HepG2 (cell line): ENCODE data around the gene ZSWIM7. TPM values are rescaled to one million over a fixed set of nuclear protein-coding genes. Genes with fewer than 3 reads are reported as not detected.

Experiments used
- ATAC-seq: fragments of 200-7000 bp; cut with Tn5 transposase; 3 replicates; pipeline ENCODE4 v1.9.1; 2020; ENCODE audit warnings: mild to moderate bottlenecking, moderate library complexity
- BruUV-seq: library from RNA; stranded (reverse); fragments of 400-500 nt; replicated peaks from 2 replicates; lab custom pipeline; 2021; lab: Mats Ljungman, UMichigan
- CTCF ChIA-PET: fragments of 300-600 bp; formaldehyde crosslinking; extraction: SDS; loops from one replicate; lab custom pipeline; 2021; ENCODE audit warnings: low total read pairs, inconsistent platforms, low intra/inter-chr PET ratio; lab: Yijun Ruan, JAX
- POLR2A ChIA-PET: fragments of 350-600 bp; sonication (Branson Sonifier 250); formaldehyde crosslinking; loops from one replicate; lab custom pipeline; 2020; ENCODE audit warnings: antibody characterized with exemption, inconsistent platforms; lab: Yijun Ruan, JAX
- DNase-seq: peaks from one replicate; pipeline ENCODE4 v3.0.0-alpha.2; 2015; ENCODE audit warnings: low spot score
- FAIRE-seq: peaks from 3 replicates; lab custom pipeline; 2011; peaks lifted over from hg19 to GRCh38; lab: Jason Lieb, UNC
- H2AFZ ChIP-seq: one replicate; pipeline ENCODE4 v1.6.1; 2011; ENCODE audit warnings: low read length, inconsistent platforms
- H3K27ac ChIP-seq: fragments of 300-600 bp; 3 replicates; pipeline ENCODE4 v1.8.0; 2011; ENCODE audit warnings: mixed run types, mild to moderate bottlenecking, mixed read lengths, low read length, inconsistent platforms; ENCODE audit not compliant: insufficient read depth; ENCODE audit errors: extremely low read length
- H3K27me3 ChIP-seq, 2 experiments: fragments of 200-600 bp in 1 of 2; 2 replicates in 1 of 2; 3 replicates in 1 of 2; pipeline versions ENCODE4 v1.6.0 to v1.8.0; 2011; ENCODE audit warnings: low read length in 2 of 2, mild to moderate bottlenecking in 2 of 2, moderate library complexity in 2 of 2, inconsistent platforms in 1 of 2; ENCODE audit not compliant: insufficient read depth in 2 of 2, control insufficient read depth in 1 of 2
- H3K36me3 ChIP-seq, 2 experiments: fragments of 200-600 bp in 1 of 2; replicated peaks in 1 of 2; 2 replicates in 1 of 2; 3 replicates in 1 of 2; pipeline versions ENCODE4 v1.5.1 to v1.8.0; 2011; ENCODE audit warnings: low read length in 2 of 2, inconsistent platforms in 1 of 2; ENCODE audit not compliant: insufficient read depth in 2 of 2, control insufficient read depth in 1 of 2
- H3K4me1 ChIP-seq: 2 replicates; pipeline ENCODE4 v1.5.1; 2012; ENCODE audit warnings: low read length, inconsistent platforms; ENCODE audit not compliant: insufficient read depth
- H3K4me2 ChIP-seq: 2 replicates; pipeline ENCODE4 v1.6.0; 2011; ENCODE audit warnings: low read depth, low read length, inconsistent platforms
- H3K4me3 ChIP-seq, 3 experiments: fragments of 200-600 bp in 1 of 3; sonication (generic), shearing (Covaris generic) in 1 of 3; replicated peaks in 1 of 3; 2 replicates each; pipeline ENCODE4 v1.5.1; 2011 to 2016; ENCODE audit warnings: low read length in 3 of 3, inconsistent platforms in 2 of 3, low read depth in 2 of 3, mild to moderate bottlenecking in 2 of 3, control low read depth in 1 of 3, mixed read lengths in 1 of 3; ENCODE audit not compliant: insufficient read depth in 1 of 3
- H3K79me2 ChIP-seq: one replicate; pipeline ENCODE4 v1.6.1; 2011; ENCODE audit warnings: low read length, inconsistent platforms; ENCODE audit not compliant: insufficient read depth
- H3K9ac ChIP-seq: 2 replicates; pipeline ENCODE4 v1.6.0; 2011; ENCODE audit warnings: mild to moderate bottlenecking, low read depth, low read length, inconsistent platforms; ENCODE audit not compliant: insufficient read depth
- H3K9me3 ChIP-seq: 2 replicates; pipeline ENCODE4 v1.5.1; 2012; ENCODE audit warnings: mild to moderate bottlenecking, low read length
- H4K20me1 ChIP-seq: 2 replicates; pipeline ENCODE4 v1.6.0; 2011; ENCODE audit warnings: inconsistent platforms, mild to moderate bottlenecking, low read length, moderate library complexity; ENCODE audit not compliant: insufficient read depth
- CHD4 ChIP-seq: fragments of 200-600 bp; sonication (generic); IDR thresholded peaks from 2 replicates; pipeline ENCODE4 v1.7.0; 2017; ENCODE audit warnings: mild to moderate bottlenecking, low read length, borderline replicate concordance
- GATA4 ChIP-seq: sonication (generic); IDR thresholded peaks from 2 replicates; pipeline ENCODE4 v1.6.1; 2016; ENCODE audit warnings: antibody characterized with exemption, low read depth, borderline replicate concordance
- JUND ChIP-seq: sonication (generic); formaldehyde crosslinking; IDR thresholded peaks from 2 replicates; pipeline ENCODE4 v1.8.0; 2022; ENCODE audit warnings: mild to moderate bottlenecking, missing genetic modification reagents
- MIER3 ChIP-seq: IDR thresholded peaks from 2 replicates; pipeline ENCODE4 v1.6.1; 2016; ENCODE audit warnings: missing compliant biosample characterization, borderline replicate concordance
- PCBP2 ChIP-seq: fragments of 200-400 bp; formaldehyde crosslinking; optimal IDR thresholded peaks from 2 replicates; pipeline ENCODE3; 2018; ENCODE audit warnings: low read length, low read depth; ENCODE audit not compliant: poor library complexity, severe bottlenecking
- SKI ChIP-seq: fragments of 450-650 bp; IDR thresholded peaks from one replicate; pipeline ENCODE4 v1.6.1; 2018; ENCODE audit warnings: mild to moderate bottlenecking; ENCODE audit not compliant: partially characterized antibody
- TP53 ChIP-seq: sonication (generic); formaldehyde crosslinking; conservative IDR thresholded peaks from 2 replicates; pipeline ENCODE4 v1.4.0; 2020; ENCODE audit warnings: missing genetic modification reagents
- ZNF232 ChIP-seq: sonication (generic); formaldehyde crosslinking; IDR thresholded peaks from 2 replicates; pipeline ENCODE4 v1.4.0; 2020; ENCODE audit warnings: missing genetic modification reagents, borderline replicate concordance
- ZNF619 ChIP-seq: sonication (generic); formaldehyde crosslinking; IDR thresholded peaks from 2 replicates; pipeline ENCODE4 v1.4.0; 2020; ENCODE audit warnings: mild to moderate bottlenecking, missing genetic modification reagents
- ZSCAN31 ChIP-seq: sonication (generic); formaldehyde crosslinking; IDR thresholded peaks from 2 replicates; pipeline ENCODE4 v1.5.0; 2020; ENCODE audit warnings: low read depth, mild to moderate bottlenecking, missing genetic modification reagents
- WGBS: methylation state at CpG from one replicate; pipeline ENCODE4 v1.1.6; 2017; ENCODE audit warnings: low lambda C conversion rate; 5-methylcytosine and 5-hydroxymethylcytosine counted together
- in situ Hi-C: cut with HindIII; loops from 2 replicates; pipeline ENCODE4 v1.10.0; 2017; ENCODE audit warnings: low pct_unique_long_range_greater_than_20kb; ENCODE audit not compliant: extremely low pct_ligation_motif_present
- intact Hi-C: fragments of 100-400 bp; cut with micrococcal nuclease; formaldehyde crosslinking; loops from one replicate; pipeline ENCODE4 v1.10.0; 2022; ENCODE audit not compliant: unreplicated experiment
- polyA plus RNA-seq, 8 experiments: library from polyadenylated mRNA; depleted of rRNA in 3 of 8; stranded (reverse) in 7 of 8; unstranded in 1 of 8; fragments of >200 nt; fragmentation: Illumina TruSeq in 4 of 8; extraction: Trizol in 4 of 8; gene quantifications; 2 replicates each; pipeline versions ENCODE4 v1.2.1 to v1.2.3, GENCODE V29; 2011 to 2016; ENCODE audit warnings: low read depth in 4 of 8, missing spikeins in 1 of 8, mixed read lengths in 1 of 8; ENCODE audit not compliant: insufficient read depth in 1 of 8
- total RNA-seq, 5 experiments: library from RNA; depleted of rRNA; stranded (reverse); fragments of >200 nt; fragmentation: Illumina TruSeq; extraction: Trizol; gene quantifications; 2 replicates each; pipeline ENCODE4 v1.2.3, GENCODE V29; 2016; ENCODE audit warnings: low read depth in 1 of 5
- TF ChIP-seq, protein P1 (sequence below), 2 experiments: sonication (generic) in 1 of 2; formaldehyde crosslinking in 1 of 2; IDR thresholded peaks; 2 replicates each; pipeline versions ENCODE4 v1.6.1 to v1.9.0; 2014 to 2022; ENCODE audit warnings: antibody characterized with exemption in 1 of 2, borderline replicate concordance in 1 of 2, inconsistent platforms in 1 of 2, low read depth in 1 of 2, missing genetic modification reagents in 1 of 2
- TF ChIP-seq, protein P2 (sequence below): sonication (generic); formaldehyde crosslinking; IDR thresholded peaks from 2 replicates; pipeline ENCODE4 v1.9.0; 2022; ENCODE audit warnings: low read depth, missing genetic modification reagents

ZSWIM7 gene
- total and polyA plus RNA-seq, 2 of the 13 experiments (the other 11 are each of a cell fraction or from before 2014, with no cell fraction given) = 13.1 to 28.1 TPM

DNA sequence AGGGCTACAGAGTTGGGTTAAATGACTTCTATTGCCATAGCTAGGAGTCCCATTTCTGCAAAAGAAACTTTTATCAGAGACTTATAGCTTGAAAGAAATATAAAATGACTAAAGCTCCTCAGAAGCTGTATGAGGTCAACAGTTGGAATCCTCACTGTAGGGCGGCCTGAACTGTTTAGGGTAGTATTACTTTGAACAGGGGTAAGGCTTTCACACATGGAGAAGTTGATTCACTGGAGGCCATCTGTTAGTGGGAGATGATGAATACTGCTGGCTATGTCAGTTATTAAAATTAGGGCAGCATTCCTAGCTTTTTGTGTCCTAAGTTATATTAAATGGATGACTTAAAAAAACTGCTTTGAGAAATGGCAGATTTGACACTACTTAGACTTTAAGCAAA, 6.1 kb upstream of the ZSWIM7 start:
- Histone ChIP-seq H3K4me1 (peaks cover 18% of the 10 kb centered on the region), H3K79me2 (peaks cover 14% of the 10 kb centered on the region), H3K4me2 (no peak overlapping the region), H3K9ac (no peak overlapping the region), H3K9me3 (no peaks in the 10 kb centered on the region), H3K27me3 (no peaks in the 10 kb centered on the region), H4K20me1 (no peaks in the 10 kb centered on the region), H3K36me3 (peaks cover 23 to 71% of the 10 kb centered on the region in 2 experiments)
- in situ Hi-C loops = no loop called here
- DNase-seq = no peak
- POLR2A ChIA-PET = no interaction called here
- 100% methylated on average over 1 of the region's 1 CpG for WGBS
- no peak for FAIRE-seq
- intact Hi-C loops = no loop called here
- TF ChIP-seq PCBP2 = no peak
- TF ChIP-seq GATA4 = no peak
- TF ChIP-seq JUND (CRISPR knock-in tag) = no peak
- no peak for TF ChIP-seq ZNF232 (CRISPR knock-in tag)
- no peak for TF ChIP-seq CHD4
- TF ChIP-seq, all 625 proteins: peak for 0
- Histone ChIP-seq H3K4me3 (no peak overlapping the region), H2AFZ (no peak overlapping the region), H3K27ac (no peak overlapping the region)
- CTCF ChIA-PET = no interaction called here
- BruUV-seq = no TSS peak
- ATAC-seq = no peak

DNA sequence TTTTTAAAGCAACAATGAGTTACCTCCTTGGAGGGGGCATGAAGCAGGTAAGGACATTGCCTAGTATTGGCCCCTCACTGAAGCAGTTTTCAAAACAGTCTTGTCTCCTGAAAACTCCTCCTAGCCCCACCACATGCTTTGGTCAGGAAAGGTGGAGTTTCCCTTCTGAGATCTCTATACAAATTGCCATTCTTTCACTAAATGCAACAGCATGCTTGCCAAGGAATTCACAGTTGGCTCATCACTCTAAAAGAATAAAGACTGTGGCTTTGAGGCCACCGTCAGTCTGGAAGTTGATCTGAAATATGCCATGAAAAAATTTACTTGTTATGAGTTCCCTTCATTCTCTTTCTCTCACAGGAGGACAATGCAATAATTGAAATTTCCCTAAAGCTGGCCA, 4.3 kb upstream of the ZSWIM7 start:
- H3K79me2 ChIP-seq = peaks cover 21% of the 10 kb centered on the region
- H3K36me3 ChIP-seq = peaks cover 23 to 67% of the 10 kb centered on the region in 2 experiments
- H4K20me1 ChIP-seq = no peaks in the 10 kb centered on the region
- no peaks in the 10 kb centered on the region; a peak in 1 of 5 replicates for H3K27me3 ChIP-seq
- no peak overlapping the region for H2AFZ ChIP-seq
- ChIA-PET CTCF (no interaction called here), POLR2A (no interaction called here)
- no peak for FAIRE-seq
- no peak for ATAC-seq
- DNase-seq = no peak
- no peak overlapping the region for H3K27ac ChIP-seq
- H3K9me3 ChIP-seq = no peaks in the 10 kb centered on the region
- in situ Hi-C loops = no loop called here
- no TSS peak for BruUV-seq
- WGBS = 95% methylated on average over 1 of the region's 1 CpG
- H3K4me3 ChIP-seq = no peak overlapping the region
- intact Hi-C loops = no loop called here
- H3K4me1 ChIP-seq = peaks cover 20% of the 10 kb centered on the region
- no peak overlapping the region for H3K4me2 ChIP-seq
- no peak overlapping the region for H3K9ac ChIP-seq
- TF ChIP-seq, protein P1, sequence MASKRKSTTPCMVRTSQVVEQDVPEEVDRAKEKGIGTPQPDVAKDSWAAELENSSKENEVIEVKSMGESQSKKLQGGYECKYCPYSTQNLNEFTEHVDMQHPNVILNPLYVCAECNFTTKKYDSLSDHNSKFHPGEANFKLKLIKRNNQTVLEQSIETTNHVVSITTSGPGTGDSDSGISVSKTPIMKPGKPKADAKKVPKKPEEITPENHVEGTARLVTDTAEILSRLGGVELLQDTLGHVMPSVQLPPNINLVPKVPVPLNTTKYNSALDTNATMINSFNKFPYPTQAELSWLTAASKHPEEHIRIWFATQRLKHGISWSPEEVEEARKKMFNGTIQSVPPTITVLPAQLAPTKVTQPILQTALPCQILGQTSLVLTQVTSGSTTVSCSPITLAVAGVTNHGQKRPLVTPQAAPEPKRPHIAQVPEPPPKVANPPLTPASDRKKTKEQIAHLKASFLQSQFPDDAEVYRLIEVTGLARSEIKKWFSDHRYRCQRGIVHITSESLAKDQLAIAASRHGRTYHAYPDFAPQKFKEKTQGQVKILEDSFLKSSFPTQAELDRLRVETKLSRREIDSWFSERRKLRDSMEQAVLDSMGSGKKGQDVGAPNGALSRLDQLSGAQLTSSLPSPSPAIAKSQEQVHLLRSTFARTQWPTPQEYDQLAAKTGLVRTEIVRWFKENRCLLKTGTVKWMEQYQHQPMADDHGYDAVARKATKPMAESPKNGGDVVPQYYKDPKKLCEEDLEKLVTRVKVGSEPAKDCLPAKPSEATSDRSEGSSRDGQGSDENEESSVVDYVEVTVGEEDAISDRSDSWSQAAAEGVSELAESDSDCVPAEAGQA (IDR thresholded peaks at IDR 0.05; ENCODE audit: low read depth) = no peak
- TF ChIP-seq, protein P1 (CRISPR knock-in tag; IDR thresholded peaks at IDR 0.05; ENCODE audit: borderline replicate concordance) = no peak
- TF ChIP-seq SKI (no peak), MIER3 (CRISPR knock-in tag) (no peak), ZSCAN31 (no peak), ZNF619 (CRISPR knock-in tag) (no peak), TP53 (CRISPR knock-in tag) (no peak)
- TF ChIP-seq, protein P2, sequence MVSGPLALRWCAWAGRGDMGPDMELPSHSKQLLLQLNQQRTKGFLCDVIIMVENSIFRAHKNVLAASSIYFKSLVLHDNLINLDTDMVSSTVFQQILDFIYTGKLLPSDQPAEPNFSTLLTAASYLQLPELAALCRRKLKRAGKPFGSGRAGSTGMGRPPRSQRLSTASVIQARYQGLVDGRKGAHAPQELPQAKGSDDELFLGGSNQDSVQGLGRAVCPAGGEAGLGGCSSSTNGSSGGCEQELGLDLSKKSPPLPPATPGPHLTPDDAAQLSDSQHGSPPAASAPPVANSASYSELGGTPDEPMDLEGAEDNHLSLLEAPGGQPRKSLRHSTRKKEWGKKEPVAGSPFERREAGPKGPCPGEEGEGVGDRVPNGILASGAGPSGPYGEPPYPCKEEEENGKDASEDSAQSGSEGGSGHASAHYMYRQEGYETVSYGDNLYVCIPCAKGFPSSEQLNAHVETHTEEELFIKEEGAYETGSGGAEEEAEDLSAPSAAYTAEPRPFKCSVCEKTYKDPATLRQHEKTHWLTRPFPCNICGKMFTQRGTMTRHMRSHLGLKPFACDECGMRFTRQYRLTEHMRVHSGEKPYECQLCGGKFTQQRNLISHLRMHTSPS (CRISPR knock-in tag) = no peak
